ENCODE data around the gene GBA3.

The GBA3 gene

DNA sequence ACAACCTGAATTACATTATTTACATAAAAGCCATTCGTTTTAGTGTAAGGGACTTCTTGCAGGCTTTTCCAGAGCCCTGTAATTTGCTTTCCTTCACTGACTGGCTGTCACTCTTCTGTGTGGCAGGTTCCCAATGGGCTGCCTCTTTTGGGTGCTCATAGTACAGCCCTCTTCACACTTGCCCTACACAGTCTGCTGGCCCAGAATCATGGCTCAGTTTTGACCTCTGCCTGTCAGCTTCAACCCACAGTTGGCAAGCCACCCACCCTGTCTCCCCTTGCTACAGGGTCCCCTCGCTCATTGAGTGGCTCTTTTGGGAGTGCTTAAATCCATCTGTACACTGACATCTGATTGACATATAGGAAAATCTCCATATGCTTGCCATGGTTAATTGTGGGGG, 97.9 kb downstream of the GBA3 start:
- H3K4me1 ChIP-seq (ENCODE audit: low read length): no peaks in the 10 kb centered on the region
- TF ChIP-seq EZH2phosphoT487 (IDR thresholded peaks at IDR 0.05; ENCODE audit: low read length): no peak
- no peak for TF ChIP-seq EZH2 (optimal IDR thresholded peaks at IDR 0.05; ENCODE audit: low read depth, low read length)
- TF ChIP-seq, protein P1, sequence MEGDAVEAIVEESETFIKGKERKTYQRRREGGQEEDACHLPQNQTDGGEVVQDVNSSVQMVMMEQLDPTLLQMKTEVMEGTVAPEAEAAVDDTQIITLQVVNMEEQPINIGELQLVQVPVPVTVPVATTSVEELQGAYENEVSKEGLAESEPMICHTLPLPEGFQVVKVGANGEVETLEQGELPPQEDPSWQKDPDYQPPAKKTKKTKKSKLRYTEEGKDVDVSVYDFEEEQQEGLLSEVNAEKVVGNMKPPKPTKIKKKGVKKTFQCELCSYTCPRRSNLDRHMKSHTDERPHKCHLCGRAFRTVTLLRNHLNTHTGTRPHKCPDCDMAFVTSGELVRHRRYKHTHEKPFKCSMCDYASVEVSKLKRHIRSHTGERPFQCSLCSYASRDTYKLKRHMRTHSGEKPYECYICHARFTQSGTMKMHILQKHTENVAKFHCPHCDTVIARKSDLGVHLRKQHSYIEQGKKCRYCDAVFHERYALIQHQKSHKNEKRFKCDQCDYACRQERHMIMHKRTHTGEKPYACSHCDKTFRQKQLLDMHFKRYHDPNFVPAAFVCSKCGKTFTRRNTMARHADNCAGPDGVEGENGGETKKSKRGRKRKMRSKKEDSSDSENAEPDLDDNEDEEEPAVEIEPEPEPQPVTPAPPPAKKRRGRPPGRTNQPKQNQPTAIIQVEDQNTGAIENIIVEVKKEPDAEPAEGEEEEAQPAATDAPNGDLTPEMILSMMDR (IDR thresholded peaks at IDR 0.05; ENCODE audit: low read length): no peak
- H3K36me3 ChIP-seq (replicated peaks; ENCODE audit: insufficient read depth, low read length): no peaks in the 10 kb centered on the region
- no peaks in the 10 kb centered on the region for H3K79me2 ChIP-seq (ENCODE audit: low read length)
- H2AFZ ChIP-seq (ENCODE audit: low read length): no peak overlapping the region
- H3K9me2 ChIP-seq (replicated peaks; ENCODE audit: insufficient read depth, low read length): no peaks in the 10 kb centered on the region
- H3F3A ChIP-seq (ENCODE audit: insufficient read depth, low read length): no peaks in the 10 kb centered on the region
- H3K4me2 ChIP-seq (ENCODE audit: low read depth, low read length): no peak overlapping the region
- H3K27ac ChIP-seq (ENCODE audit: low read length): no peak overlapping the region
- H4K20me1 ChIP-seq (ENCODE audit: insufficient read depth, low read length): no peaks in the 10 kb centered on the region
- no peak overlapping the region for H3K4me3 ChIP-seq (ENCODE audit: low read length)
- no peaks in the 10 kb centered on the region for H3K27me3 ChIP-seq (replicated peaks; ENCODE audit: insufficient read depth, low read length)
- H3K9ac ChIP-seq (ENCODE audit: low read length): no peak overlapping the region
- DNase-seq: no peak
- H3K9me3 ChIP-seq (replicated peaks; ENCODE audit: insufficient read depth, low read length): no peaks in the 10 kb centered on the region

DNA sequence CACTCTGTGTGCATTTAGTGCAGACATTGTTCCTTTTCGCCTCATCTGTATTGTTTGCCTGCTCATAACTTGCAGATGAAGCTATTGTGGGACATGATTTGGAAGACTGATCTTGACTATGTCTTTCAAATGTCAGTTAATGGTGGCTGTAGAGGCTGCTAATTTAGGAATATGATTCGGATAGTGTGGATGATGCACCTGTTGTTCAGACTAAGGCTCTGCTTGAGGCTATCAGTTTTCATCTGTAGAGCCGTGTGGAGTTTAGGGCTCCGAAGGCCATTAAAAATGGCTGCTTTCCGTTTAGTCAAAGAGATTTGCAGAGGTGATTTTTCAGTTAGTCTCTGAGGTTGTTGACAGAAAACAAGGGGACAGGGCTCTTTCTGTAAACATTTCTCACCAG, 102.0 kb downstream of the GBA3 start:
- no peaks in the 10 kb centered on the region for H3K9me2 ChIP-seq (replicated peaks; ENCODE audit: insufficient read depth, low read length)
- H3K4me2 ChIP-seq (ENCODE audit: low read depth, low read length): no peak overlapping the region
- no peaks in the 10 kb centered on the region for H3K36me3 ChIP-seq (replicated peaks; ENCODE audit: insufficient read depth, low read length)
- no peaks in the 10 kb centered on the region for H3K27me3 ChIP-seq (replicated peaks; ENCODE audit: insufficient read depth, low read length)
- no peak overlapping the region for H3K9ac ChIP-seq (ENCODE audit: low read length)
- DNase-seq: no peak
- no peak overlapping the region for H3K27ac ChIP-seq (ENCODE audit: low read length)
- H3K79me2 ChIP-seq (ENCODE audit: low read length): no peaks in the 10 kb centered on the region
- H3K4me3 ChIP-seq (ENCODE audit: low read length): no peak overlapping the region
- no peaks in the 10 kb centered on the region for H3K9me3 ChIP-seq (replicated peaks; ENCODE audit: insufficient read depth, low read length)
- no peak overlapping the region for H2AFZ ChIP-seq (ENCODE audit: low read length)
- H3K4me1 ChIP-seq (ENCODE audit: low read length): no peaks in the 10 kb centered on the region
- H4K20me1 ChIP-seq (ENCODE audit: insufficient read depth, low read length): no peaks in the 10 kb centered on the region
- TF ChIP-seq EZH2phosphoT487 (IDR thresholded peaks at IDR 0.05; ENCODE audit: low read length) (no peak), EZH2 (optimal IDR thresholded peaks at IDR 0.05; ENCODE audit: low read depth, low read length) (no peak)
- TF ChIP-seq, protein P1 (IDR thresholded peaks at IDR 0.05; ENCODE audit: low read length): no peak
- no peaks in the 10 kb centered on the region for H3F3A ChIP-seq (ENCODE audit: insufficient read depth, low read length)

DNA sequence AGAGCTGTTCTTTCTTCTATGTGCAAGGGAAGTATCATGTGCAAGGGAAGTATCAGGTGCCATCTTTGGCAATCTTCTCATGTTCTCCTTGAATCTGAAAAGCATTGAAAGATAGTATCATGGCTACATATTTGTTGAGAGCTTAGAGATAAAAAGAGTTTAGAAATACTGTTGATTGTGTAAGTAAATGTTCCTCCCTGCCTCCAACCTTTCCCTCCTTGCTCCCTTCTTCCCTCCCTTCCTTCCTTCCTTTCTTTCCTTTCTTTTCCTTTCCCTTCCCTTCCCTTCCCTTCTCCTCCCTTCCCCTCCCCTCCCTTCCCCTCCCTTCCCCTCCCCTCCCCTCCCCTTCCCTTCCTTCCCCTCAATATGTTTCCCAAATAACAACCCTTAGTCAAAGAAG, 108.7 kb downstream of the GBA3 start:
- Histone ChIP-seq H3K9me2 (replicated peaks; ENCODE audit: insufficient read depth, low read length) (no peaks in the 10 kb centered on the region), H4K20me1 (ENCODE audit: insufficient read depth, low read length) (no peaks in the 10 kb centered on the region), H3K4me3 (ENCODE audit: low read length) (no peak overlapping the region), H3K36me3 (replicated peaks; ENCODE audit: insufficient read depth, low read length) (no peaks in the 10 kb centered on the region), H3K9me3 (replicated peaks; ENCODE audit: insufficient read depth, low read length) (no peaks in the 10 kb centered on the region), H2AFZ (ENCODE audit: low read length) (no peak overlapping the region), H3K4me1 (ENCODE audit: low read length) (no peaks in the 10 kb centered on the region), H3F3A (ENCODE audit: insufficient read depth, low read length) (no peaks in the 10 kb centered on the region), H3K9ac (ENCODE audit: low read length) (no peak overlapping the region), H3K27me3 (replicated peaks; ENCODE audit: insufficient read depth, low read length) (no peaks in the 10 kb centered on the region), H3K27ac (ENCODE audit: low read length) (no peak overlapping the region), H3K4me2 (ENCODE audit: low read depth, low read length) (no peak overlapping the region), H3K79me2 (ENCODE audit: low read length) (no peaks in the 10 kb centered on the region)
- TF ChIP-seq, protein P1 (IDR thresholded peaks at IDR 0.05; ENCODE audit: low read length): no peak
- TF ChIP-seq EZH2phosphoT487 (IDR thresholded peaks at IDR 0.05; ENCODE audit: low read length) (no peak), EZH2 (optimal IDR thresholded peaks at IDR 0.05; ENCODE audit: low read depth, low read length) (no peak)
- DNase-seq: no peak
